Measurements from ENCODE around the gene FARS2.

FARS2 gene

DNA sequence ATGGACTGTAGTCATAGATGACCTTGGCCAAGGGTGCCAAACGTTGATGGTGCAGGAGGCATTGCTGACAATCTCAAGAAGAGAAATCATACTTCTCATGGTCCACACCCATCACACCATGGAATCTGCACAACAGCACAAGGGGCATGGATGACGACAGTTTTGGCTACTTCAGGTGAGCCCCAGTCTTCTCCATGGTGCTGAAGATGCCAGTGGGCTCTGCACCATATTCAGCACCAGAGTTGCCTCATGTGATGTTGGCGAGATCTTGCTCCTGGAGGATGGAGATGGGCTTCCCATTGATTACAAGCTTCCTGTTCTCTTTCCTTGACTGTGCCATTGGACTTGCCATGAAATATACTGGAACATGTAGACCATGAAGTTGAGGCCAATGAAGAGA lies 556.6 kb downstream of the FARS2 start:
- DNase-seq: no peak

DNA sequence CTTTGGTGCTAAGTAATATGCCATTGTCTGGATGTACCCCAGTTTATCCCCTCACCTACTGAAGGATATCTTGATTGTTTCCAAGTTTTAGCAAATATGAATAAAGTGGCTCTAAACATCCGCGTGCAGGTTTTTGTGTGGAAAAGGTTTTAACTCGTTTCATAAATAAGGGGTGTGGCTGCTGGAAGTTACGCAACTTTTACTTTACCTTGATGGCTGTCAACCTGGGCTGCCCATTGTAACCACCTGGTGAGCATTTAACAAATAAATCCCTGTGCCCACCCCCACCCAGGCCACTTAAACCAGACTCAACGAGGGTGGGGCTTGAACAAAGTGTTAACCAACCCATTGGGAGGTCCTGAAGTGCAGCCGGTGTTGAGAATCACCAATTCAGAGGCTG lies 557.6 kb downstream of the FARS2 start:
- no peak for DNase-seq
